Iris pigment epithelial cell (primary cell): ENCODE results near the gene PSTK.

ENCODE experiments used
- DNase-seq: peaks from one replicate; pipeline ENCODE4 v3.0.0-alpha.2; 2011; ENCODE audit warnings: low read depth

PSTK gene, protein sequence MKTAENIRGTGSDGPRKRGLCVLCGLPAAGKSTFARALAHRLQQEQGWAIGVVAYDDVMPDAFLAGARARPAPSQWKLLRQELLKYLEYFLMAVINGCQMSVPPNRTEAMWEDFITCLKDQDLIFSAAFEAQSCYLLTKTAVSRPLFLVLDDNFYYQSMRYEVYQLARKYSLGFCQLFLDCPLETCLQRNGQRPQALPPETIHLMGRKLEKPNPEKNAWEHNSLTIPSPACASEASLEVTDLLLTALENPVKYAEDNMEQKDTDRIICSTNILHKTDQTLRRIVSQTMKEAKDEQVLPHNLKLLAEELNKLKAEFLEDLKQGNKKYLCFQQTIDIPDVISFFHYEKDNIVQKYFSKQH

DNA sequence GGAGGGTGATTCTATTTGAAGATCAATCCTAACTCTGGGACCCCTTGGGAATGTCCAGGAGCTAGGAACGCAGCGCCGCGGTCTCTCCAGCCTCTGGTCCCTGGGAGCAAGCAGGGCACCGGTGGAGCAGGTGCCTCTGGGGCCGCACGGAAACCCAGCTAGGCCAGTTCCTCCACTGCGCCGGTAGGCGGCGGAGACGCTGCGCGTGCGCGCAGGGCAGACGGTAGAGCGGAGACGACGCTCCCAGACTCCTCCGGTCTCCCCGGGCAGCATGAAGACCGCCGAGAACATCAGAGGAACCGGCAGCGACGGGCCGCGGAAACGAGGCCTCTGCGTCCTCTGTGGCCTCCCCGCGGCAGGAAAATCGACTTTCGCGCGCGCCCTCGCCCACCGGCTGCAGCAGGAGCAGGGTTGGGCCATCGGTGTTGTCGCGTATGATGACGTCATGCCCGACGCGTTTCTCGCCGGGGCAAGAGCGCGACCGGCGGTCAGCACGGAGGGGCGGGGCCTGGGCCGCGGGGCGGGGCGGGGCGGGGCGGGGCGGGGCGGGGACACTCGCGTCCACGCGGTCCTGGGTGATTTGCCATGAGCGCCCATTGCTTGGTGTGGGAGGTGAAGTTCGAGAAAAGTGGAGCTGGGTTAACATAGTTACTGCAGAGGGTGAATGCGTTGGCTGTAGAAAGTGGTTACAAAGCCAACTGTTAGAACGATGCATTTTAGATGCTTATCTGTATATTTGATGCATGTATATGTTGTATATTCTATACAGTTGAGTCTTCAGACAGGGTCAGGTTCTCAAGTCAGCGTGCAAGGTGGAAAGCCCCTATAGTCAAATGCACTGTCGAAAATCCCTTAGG lies at the start of gene PSTK:
TSS of gene PSTK (plus strand) at position 193 of the 857 bp plus-strand sequence. CDS start at position 272, 79 bp downstream.
- peak; percentile 91 for DNase-seq

DNA sequence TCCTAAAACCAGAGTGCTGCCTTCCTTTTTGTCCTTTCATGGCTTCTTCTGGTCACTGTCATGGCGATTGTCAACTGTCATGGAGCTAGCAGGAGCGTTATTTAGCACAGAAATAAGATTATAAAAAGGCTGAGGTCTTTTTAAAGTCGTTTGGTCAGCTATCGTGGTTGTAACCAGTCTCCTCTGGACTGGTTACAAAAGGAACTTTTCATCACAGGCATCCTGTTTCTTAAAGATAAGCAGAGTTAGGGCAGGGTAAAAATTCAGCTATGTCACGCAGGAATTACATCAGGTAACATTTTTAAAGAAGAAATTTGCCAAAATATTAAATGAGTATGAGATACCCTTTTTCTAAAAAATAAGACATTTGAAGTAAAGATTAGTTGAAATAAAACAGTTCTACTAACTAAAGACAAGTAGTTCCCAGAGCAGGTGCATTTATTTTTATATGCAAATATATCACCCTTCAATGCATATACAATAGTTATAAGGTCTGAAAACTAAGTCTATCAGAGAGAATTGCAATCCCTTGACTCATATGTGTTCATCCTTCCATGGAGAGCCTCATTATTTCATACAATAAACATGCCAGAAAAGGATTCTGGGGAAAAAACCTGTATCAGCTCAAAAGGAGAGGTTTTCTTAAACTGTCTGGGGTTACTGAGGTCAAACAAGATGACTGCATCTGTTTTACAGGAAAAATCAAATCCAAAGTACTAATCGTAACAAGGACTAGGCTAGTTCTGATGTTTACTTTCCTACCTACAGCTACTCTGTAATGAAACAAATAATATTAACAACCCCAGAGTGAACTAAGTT lies 48.9 kb upstream of the PSTK start:
- DNase-seq, result peak; percentile 49

DNA sequence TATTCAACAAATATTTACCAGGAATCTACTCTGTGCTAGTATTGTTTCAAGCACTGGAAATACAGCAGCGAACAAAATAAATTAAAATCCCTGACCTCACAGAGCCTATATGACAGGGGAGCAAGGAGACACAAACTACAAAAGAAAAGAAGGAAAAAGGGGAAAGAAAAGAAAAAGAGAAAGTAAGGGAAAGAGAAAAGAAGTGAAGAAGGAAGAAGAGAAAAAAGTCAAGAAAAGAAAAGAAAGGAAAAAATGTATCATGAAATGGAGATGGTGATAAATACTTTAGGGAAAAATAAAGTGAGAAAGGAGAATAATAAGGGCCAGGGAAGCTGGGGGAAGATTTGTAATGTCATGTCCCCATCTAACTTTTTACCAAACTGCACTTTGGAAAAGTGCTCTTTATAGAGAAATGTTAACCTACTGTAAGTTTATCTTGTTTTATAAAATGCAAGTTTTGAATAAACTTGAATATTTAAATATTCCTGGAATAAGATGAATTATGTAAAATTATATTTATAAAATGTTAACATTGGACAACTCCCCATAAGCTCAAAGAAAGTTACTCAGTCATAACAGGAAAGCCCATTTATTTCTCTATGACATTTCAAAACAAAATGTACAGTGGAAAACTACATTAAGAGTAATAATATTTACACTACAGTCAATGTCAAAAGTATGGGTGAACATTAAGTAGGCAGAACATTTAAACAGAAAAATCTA lies 40.9 kb upstream of the PSTK start:
- DNase-seq, result no peak

DNA sequence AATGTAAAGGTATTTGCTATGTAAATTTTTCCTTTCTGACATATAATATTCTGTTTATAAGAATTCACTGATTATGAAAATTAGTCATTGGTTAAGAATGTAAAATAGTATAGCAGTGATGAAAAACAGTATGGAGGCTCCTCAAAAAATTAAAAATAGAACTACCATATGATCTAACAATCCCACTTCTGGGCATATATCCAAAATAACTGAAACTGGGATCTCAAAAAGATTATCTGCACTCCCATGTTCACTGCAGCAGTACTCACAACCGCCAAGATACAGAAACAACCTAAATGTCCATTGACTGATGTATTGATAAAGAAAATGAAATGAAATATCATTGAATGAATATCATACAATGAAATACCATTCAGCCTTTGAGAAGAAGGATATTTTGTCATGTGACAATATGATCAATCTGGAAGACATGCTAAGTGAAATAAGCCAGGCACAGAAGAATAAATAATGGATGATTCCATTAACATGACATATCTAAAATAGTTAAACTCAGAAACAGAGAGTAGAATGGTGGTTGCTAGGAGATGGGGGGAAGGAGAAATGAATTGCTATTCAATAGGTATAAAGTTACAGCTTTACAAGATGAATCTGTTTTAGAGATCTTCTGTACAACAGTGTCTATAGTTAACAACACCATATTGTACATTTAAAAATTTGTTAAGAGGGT lies 40.2 kb upstream of the PSTK start:
- peak; percentile 84 for DNase-seq

DNA sequence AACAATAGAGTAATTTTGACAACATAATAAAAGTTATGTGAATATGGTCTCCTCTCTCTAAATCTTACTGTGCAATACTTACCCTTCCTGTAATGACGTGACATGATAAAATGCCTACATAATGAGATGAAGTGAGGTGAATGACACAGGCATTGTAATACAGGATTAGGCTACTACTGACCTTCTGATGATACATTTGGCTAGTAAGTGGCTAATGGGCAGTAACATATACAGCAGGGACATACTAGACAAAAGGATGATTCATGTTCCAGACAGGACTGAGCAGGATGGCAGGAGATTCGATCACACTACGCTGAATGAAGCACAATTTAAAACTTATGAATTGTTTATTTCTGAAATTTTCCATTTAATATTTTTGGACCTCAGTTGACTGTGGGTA lies 30.9 kb upstream of the PSTK start:
- peak; percentile 9 for DNase-seq

DNA sequence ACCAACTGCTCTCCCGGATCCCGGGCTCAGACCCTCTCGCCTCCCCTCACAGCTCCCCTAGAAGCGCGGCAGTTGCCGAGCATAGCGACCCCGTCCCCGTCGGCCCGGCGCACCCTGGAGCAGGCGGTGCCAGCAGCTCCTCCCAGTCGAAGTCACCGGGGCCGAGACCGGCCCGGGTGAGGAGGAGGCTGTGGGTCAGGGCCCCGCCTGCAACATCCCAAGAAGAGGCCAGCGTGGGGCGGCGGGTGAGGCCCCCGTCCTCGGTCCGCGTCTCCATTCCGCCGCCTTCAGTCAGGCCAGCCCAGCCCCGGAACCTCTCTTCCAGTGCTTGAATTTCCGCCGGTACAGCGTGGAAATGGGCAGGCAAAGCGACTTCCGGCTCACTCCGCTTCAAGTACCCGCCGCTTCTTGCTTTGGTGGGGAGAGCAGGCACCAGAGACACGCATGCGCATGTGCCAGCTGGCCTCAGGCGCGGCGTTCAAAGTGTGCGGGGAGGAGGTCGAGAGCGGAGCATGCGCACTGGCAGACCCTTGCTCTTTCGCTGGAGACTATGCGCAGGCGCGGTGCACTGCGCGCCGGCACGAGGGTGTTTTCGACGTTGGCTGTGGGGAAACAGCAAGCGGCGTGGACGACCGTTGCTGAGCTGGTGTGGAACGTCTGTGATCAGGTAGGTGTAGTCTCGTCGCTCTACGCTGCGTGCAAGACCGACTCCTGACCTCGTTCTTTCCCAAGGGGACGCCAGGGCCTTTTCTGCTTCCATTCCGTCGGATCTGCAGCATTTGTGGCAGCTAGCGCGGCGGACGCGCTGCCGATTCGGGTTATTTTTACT lies 26.1 kb upstream of the PSTK start, which contains the start of gene C10orf88:
TSS of gene C10orf88 (minus strand) at position 326 of the 829 bp plus-strand sequence. CDS start at position 277, 49 bp downstream.
- DNase-seq, result peak; percentile 99

DNA sequence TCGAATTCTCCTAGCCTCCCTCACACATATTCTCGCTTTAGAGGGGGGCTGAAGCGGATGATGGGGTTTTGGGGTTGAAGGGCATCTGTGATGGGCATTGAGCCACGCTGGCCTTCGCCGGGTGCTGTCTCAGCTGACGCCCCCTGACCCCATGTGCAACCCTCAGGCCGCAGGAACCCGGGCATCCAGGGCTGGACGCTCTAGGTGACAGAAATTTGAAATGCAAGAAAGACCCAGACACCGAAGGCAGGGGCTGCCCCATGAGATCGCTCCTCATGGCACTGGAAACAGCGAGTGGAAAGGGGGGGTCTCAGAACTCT lies 25.5 kb upstream of the PSTK start:
- DNase-seq, result no peak

DNA sequence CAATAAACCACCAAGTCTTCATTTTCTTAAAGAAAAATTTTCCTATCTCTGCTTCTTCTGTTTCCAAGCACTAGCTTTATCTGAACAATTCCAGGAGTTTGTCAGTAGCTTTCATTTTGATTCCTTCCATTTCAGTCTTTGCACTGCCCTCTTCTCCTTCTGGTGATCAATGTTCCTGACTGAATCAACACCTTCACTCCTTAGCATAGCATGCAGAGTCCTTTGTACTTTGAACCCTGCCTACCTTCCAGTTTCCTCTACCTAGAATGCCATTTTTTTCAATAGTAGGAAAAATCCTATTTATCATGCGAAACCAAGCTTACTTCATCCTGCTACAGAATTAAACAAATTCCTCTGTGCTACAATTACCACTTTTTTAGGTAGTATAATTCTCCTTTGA lies 24.3 kb upstream of the PSTK start:
- DNase-seq, result no peak

DNA sequence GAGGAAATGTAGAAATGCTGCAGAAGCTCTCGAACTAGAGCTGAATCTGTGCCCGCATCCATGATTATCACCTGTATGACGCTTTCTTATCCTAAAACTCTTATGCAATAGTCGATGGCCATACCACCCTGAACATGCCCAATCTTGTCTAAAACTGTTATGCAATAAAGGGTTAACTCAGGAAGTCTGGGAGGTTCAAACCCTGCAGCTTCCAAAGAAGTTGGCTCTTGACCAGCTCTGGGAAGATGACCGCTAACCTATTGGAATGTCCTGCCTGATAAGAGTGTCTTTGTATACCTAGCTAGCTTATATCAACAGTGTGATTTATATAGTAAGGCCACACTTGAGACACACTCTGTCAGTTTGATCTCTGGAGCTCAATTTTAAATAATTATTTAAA lies 22.7 kb upstream of the PSTK start:
- DNase-seq, result peak; percentile 10

DNA sequence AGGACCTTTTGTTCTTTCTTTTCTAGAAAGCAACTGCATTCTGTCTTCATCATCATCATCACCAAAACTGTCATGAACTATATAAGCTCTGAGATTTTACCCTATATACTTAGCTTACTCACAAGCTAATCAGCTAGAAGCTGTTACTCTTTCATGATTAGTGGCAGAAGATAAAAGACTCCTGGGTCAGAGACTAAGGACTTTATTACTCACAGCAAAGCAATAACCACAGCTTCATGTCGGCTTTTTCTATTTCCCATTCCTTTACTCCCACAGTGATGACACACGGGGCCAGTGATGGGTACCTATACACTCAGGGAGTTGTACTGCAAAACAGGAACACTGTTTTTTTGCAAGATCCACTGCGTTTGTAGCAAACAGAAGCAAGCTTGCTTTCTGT lies 17.8 kb upstream of the PSTK start:
- DNase-seq, result no peak

DNA sequence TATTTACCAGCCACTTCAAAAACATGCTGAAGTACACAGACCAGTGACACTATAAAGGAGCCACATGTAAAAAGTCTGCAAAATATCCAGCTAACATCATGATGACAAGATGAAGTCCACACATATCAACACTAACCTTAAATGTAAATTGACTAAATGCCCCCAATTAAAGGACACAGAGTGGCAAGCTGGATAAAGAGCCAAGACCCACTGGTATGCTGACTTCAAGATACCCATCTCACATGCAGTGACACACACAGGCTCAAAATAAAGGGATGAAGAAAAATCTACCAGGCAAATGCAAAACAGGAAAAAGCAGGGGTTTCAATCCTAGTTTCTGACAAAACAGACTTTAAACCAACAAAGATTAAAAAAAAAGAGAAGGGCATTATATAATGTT lies 13.3 kb upstream of the PSTK start:
- DNase-seq, result no peak

DNA sequence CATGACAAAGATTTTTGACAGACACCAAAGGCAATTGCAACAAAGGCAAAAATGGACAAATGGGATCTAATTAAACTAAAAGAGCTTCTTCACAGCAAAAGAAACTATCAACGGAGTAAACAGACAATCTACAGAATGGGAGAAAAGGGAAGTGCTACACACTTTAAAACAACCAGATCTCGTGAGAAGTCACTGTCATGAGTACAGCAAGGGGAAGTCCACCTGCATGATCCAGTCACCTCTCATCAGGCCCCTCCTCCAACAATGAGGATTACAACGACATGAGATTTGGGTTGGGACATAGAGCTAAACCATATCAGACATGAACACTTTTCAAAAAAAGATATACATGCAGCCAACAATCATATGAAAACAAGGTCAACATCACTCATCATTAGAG lies 11.5 kb upstream of the PSTK start:
- no peak for DNase-seq

DNA sequence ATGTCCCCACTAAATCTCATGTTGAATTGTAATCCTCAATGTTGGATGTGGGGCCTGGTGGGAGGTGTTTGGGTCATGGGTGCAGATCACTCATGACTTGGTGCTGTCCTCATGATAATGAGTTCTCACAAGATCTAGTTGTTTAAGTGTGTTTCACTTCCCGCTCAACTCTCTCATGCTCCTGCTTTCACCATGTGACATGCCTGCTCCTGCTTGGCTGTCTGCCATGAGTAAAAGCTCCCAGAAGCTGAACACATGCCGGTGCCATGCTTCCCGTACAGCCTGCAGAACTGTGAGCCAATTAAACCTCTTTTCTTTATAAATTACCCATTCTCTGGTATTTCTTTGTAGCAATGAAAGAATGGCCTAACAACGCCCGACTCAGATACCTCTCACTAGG lies 6.2 kb upstream of the PSTK start:
- DNase-seq, result peak; percentile 5

DNA sequence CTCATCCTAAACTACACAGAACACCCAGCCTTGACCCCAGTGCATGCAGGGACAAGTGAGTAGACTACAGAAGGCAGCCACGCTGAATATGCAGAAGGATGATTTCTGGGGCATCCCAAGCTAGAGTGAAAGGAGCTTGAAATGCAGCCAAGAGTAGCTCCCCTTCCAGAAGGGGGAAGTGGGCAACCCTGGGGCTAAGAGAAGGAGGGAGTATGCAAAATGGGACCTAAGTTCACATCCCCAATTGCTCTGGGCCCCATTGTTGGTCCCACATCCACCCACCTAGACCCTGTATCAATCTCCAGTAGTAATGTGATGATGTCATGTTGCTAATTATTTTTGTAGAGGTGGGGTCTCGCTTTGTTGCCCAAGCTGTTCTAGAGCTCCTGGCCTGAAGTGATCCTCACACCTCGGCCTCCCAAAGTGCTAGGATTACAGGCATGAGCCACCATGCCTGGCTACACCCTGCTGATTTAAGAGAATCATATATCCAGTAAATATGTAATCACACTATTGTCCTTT lies 5.6 kb upstream of the PSTK start:
- no peak for DNase-seq

DNA sequence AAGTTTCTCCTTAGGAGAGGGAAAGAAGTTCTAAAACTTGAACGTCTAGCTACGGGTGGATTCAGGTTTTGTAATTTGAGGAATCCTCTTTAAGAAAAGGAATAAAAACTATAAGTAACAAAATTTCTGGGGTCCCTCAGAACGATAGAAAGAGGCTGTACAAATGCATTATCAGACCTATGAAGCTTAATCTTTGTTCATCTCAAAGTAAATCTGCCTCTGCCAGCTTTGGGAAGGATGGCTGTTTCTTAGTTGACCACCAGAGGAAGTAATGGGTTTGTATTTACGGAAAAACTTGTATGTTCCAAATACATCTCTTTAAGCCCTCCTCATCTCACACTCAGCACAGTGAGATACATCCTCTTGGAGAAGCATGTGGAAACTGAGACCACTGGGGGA lies 864 bp downstream of the PSTK start:
- DNase-seq, result peak; percentile 55

DNA sequence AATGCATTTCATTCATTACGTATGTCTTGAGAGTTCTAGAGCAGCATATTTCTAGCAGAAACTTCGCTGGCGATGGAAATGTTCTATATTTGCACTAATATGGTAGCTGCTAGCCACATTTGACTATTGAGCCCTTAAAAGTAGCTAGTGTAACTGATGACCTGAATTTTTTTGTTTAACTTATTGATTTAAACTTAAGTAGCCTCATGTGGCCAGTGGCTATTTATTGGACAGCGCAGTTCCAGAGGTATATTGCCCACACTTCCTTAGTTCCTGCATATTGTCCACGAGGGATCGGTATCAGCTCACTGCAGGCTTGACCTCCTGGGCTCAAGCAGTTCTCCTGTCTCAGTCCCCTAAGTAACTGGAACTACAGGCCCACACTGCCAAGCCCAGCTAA lies 3.7 kb downstream of the PSTK start:
- no peak for DNase-seq

DNA sequence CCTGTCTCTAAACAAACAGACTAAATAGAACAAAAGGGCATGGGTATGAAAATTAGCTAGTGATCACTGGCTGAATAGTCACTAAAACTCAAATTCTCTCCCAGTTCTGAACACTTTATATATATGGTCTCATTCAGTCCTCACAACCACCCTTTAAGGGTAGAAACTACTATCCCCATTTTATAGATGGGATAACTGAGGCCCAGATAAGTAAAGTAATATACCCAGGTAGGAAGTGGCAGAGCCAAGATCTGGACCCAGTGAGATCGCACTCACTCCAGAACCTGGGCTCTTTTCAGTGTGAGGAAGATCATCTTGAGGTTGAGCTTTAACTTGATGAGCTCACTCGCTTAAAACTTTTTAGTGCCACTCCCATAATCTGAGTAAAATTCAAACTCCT lies 4.5 kb downstream of the PSTK start:
- no peak for DNase-seq

DNA sequence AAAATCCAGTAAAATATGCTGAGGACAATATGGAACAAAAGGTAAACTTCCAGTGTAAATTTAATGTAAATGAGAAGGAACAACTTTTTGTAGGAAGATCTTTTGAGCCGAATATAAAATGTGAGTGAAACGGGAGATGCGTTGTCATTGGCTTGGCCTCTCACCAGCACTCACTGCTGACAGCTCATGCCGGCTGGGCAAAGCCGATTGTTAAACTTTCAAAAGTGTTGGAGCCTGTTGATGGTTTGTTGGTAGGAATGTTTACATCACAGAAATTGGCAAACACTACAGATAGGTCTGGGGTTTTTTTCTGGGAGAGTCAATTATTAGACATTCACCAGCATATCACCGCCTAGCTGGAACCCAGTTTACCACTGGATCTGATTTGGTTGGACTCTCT lies 6.1 kb downstream of the PSTK start:
- DNase-seq, result no peak

DNA sequence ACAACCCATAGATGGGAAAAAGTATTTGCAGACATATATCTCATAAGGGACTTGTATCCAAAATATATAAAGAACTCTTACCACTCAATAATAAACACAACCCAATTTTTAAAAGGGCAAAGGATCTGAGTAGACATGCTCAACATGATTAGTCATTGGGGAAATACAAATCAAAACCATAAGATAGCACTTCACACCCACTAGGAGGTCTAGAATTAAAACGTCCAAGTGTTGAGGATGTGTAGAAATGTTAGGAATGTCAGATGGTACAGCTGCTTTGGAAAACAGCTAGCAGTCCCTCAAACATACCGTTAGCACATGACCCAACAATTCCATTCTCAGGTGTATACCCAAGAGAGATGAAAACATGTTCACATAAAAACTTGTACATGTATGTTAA lies 8.3 kb downstream of the PSTK start:
- DNase-seq, result no peak

DNA sequence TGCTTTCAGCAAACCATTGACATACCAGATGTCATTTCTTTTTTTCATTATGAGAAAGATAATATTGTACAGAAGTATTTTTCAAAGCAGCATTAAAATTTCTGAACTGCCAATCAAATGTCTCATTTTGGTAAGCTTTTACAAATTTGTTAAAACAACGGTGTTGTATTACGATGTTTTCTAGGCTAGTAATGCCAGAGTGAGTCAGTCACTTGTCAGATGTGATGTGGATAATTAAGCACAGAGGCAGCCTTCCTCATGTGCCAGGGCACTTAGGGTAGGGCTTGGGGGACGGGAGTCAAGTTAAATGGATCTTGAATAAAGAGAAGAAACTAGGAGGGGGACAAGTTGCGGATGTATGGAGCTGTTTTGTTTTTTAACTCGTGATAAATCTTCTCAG lies 10.1 kb downstream of the PSTK start:
- DNase-seq, result peak; percentile 42
